Motor neuron (in vitro differentiated cells): ENCODE measurements around the gene ASNSD1. TPM values are rescaled to one million over a fixed set of nuclear protein-coding genes. Genes with fewer than 3 reads are reported as not detected.
"Not testable (repeated sequence)": the region's sequence is repeated elsewhere in the genome, so short reads cannot be mapped to it uniquely, and the experiment has no call there.

Experiments
- ATAC-seq, 8 experiments: fragments of 200-7000 bp; cut with Tn5 transposase; replicated peaks in 6 of 8; 2 replicates each; pipeline ENCODE4 v1.8.0; 2021; ENCODE audit warnings: mild to moderate bottlenecking in 8 of 8, moderate library complexity in 8 of 8
- H3K27ac ChIP-seq, 2 donors: fragments of 250-450 bp; sonication (Bioruptor Pico); 2 replicates each; pipeline ENCODE4 v1.9.0; 2021; ENCODE audit warnings: antibody characterized with exemption in 2 of 2, mild to moderate bottlenecking in 2 of 2, moderate library complexity in 1 of 2
- H3K4me1 ChIP-seq, 2 donors: fragments of 250-450 bp; sonication (Bioruptor Pico); replicated peaks in 1 of 2; 2 replicates each; pipeline ENCODE4 v1.6.1; 2021; ENCODE audit warnings: antibody characterized with exemption in 2 of 2, mild to moderate bottlenecking in 2 of 2, moderate library complexity in 1 of 2
- H3K4me3 ChIP-seq, 5 donors: fragments of 250-450 bp; sonication (Bioruptor Pico); 2 replicates each; pipeline ENCODE4 v1.9.0; 2021; ENCODE audit warnings: antibody characterized with exemption in 5 of 5, mild to moderate bottlenecking in 5 of 5, moderate library complexity in 4 of 5
- WGBS, 10 experiments: fragments of 450-650 bp; shearing (Covaris generic); methylation state at CpG; one replicate each; pipeline ENCODE4 v1.0.0; 2022; 5-methylcytosine and 5-hydroxymethylcytosine counted together
- in situ Hi-C, 9 experiments: fragments of 400-800 bp; cut with MboI; loops; one replicate each; pipeline ENCODE4 v1.15.0; 2021; ENCODE audit warnings: low sequenced_read_pairs in 9 of 9, low pct_unique_long_range_greater_than_20kb in 2 of 9; ENCODE audit not compliant: unreplicated experiment in 9 of 9
- total RNA-seq, 8 experiments: library from RNA; unstranded; fragments of 300-600 nt; gene quantifications; 2 replicates each; pipeline versions ENCODE4 v1.2.3 to v1.2.4, GENCODE V29; 2022

The ASNSD1 gene
- total RNA-seq, 8 experiments from 2014 or later: 36.5 to 63.7 (median 50.0) TPM

- in situ Hi-C loops: no loop called here
- Histone ChIP-seq H3K27ac (no peak overlapping the region), H3K4me3 (no peak overlapping the region), H3K4me1 (peaks cover 6% of the 10 kb centered on the region in 2 donors)
- WGBS, 10 experiments: 71 to 100% (median 100%) methylated on average over 1 to 3 of the region's 5 CpGs; no CpG with 5 or more reads in 3 of the 10 experiments
- ATAC-seq: no peak
Observed at GRCh38 chr2:189657867-189658266, 3.4 kb upstream of the ASNSD1 start.

DNA sequence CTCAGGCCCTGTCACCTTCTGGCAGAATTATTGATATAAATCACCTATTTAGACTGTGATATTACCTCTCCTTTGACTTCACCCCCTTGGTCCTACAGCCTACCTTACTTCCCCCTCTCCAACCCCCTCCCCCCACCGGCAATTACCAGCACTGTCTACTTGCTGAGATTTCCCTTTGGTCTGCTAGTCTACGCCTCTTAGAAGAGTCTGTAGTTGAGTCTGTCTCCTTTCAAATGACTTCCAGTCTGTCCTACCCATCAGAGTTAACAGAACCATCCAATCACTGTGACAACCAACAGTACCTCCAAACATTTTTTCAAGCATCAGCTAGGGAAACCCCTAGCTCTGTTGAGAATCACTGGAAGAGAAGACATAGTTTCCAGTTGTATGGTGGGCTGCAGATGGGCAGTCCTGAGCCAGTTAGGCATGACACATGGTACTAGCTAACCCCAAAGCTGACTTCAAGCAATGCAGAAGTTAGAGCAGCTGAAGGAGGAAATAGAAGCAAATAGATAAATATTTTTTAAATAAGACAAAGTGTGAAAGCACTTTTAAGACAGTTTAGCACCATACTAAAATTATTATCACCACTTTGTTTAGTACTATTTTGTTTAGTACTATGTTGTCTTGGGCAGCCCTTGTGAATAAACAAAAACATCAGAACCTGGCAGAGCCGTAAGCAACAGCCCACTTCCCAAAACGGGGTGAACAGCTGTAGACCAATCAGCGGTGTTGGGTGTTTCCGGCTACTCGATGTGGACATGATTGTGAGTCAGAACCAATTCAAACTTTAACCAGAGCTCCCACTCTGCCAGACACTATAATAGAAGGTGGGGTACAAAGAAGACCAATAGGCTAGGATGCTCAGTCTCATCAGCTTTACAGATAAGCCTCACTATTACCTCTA lies 2.7 kb upstream of the ASNSD1 start:
- no peak overlapping the region for H3K27ac ChIP-seq
- peak in 2 of 8 experiments; percentile 16 to 26 for ATAC-seq
- 6 to 100% (median 70%) methylated on average over 1 to 5 of the region's 7 CpGs; no CpG with 5 or more reads in 3 of the 10 experiments for WGBS, 10 experiments
- no peak overlapping the region for H3K4me3 ChIP-seq
- H3K4me1 ChIP-seq: peaks cover 11 to 13% of the 10 kb centered on the region in 2 donors
- in situ Hi-C loops: no loop called here

DNA sequence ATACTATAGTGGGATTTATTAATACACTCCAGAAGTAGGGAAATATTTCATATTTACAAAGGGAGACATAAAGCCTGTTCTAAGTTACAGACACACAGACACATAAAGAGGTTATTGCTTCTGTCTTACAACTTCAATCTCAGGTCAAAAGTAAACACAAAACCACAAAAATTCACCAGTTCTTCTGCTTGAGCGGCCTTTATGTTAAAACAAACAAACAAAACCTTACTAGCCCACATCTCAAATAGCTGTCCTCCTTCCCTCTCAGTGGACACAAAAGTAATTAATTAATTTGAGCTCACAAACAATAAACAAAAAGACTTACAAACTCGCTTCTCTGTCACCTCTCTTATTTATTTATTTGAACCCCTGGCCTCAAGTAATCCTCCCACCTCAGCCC lies 1.5 kb upstream of the ASNSD1 start:
- in situ Hi-C loops: no loop called here
- no peak for ATAC-seq
- peaks cover 11 to 18% of the 10 kb centered on the region in 2 donors for H3K4me1 ChIP-seq

GRCh38 chr2:189660803-189661147 lies 484 bp upstream of the ASNSD1 start:
- H3K4me3 ChIP-seq: no peak overlapping the region
- in situ Hi-C loops: no loop called here
- no peak overlapping the region for H3K27ac ChIP-seq
- no peak for ATAC-seq
- WGBS, 10 experiments: 0 to 83% (median 14%) methylated on average over 1 to 4 of the region's 4 CpGs; no CpG with 5 or more reads in 1 of the 10 experiments
- H3K4me1 ChIP-seq: peaks cover 11 to 18% of the 10 kb centered on the region in 2 donors

More for the DNA sequence above, 1.5 kb upstream of the ASNSD1 start:
- Histone ChIP-seq H3K27ac (no peak overlapping the region), H3K4me3 (no peak overlapping the region)
- 6 to 80% (median 43%) methylated on average over 1 to 2 of the region's 2 CpGs; no CpG with 5 or more reads in 4 of the 10 experiments for whole genome bisulfite sequencing, 10 experiments

DNA sequence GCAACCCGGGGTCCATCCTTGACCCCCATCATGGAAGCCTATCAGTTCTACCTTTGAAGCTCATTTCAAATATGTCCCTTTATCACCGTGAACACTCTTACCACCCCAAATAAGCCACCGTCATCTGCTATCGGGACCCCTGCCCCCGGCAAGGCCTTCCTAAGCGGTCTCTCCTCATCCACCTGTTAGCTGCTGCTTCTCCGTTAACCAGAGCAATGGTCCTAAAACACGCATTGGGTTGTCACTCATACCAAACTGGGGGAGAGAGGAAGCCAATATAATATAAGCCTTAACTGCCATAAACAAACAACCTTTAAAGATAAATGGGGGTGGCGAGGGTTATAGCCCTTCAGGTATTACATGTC lies 680 bp downstream of the ASNSD1 start:
- ATAC-seq: no peak

DNA sequence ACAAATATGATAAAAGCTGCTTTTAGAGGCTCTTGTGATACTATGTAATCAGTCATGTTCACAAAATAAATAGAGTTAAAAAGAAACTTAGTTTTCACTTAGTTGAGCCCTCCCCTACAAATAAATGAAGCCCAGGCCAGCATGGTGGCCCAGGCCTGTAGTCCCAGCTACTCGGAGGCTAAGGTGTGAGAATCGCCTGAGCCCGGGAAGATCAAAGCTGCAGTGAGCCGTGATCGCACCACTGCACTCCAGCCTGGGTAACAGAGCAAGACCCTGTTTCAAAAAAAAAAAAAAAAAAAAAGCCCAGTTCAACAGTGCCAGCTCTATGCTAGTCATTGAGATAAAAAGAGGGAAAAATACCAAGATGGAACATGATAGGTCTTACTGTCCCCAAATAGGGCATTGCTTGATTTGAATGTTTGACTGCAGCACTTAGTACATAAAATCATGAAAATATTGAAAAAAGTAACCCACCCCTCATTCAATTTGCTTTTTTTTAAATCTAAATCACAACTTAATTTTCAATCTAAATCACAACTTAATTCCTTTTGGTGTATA lies 1.5 kb downstream of the ASNSD1 start:
- ATAC-seq: no peak
- in situ Hi-C loops: no loop called here
- no peak overlapping the region for H3K27ac ChIP-seq

More for the DNA sequence above, 680 bp downstream of the ASNSD1 start:
- Histone ChIP-seq H3K27ac (no peak overlapping the region), H3K4me3 (peak overlapping the region; percentile 66 to 87 (median 76)), H3K4me1 (peaks cover 11 to 18% of the 10 kb centered on the region in 2 donors)
- 0 to 14% (median 1%) methylated on average over 1 to 8 of the region's 9 CpGs for WGBS, 10 experiments
- in situ Hi-C loops: no loop called here

GRCh38 chr2:189663319-189663718 lies 2.1 kb downstream of the ASNSD1 start:
- H3K4me1 ChIP-seq: peaks cover 11 to 18% of the 10 kb centered on the region in 2 donors
- 83 to 100% (median 100%) methylated on average over 1 to 11 of the region's 12 CpGs; no CpG with 5 or more reads in 2 of the 10 experiments for WGBS, 10 experiments
- in situ Hi-C loops, H3K27ac ChIP-seq, ATAC-seq, H3K4me3 ChIP-seq: not testable (repeated sequence)

More for the DNA sequence above, 1.5 kb downstream of the ASNSD1 start:
- H3K4me3 ChIP-seq: peak overlapping the region; percentile 66 to 87 (median 76)
- 20 to 100% (median 69%) methylated on average over 1 to 5 of the region's 5 CpGs for WGBS, 10 experiments
- peaks cover 11 to 18% of the 10 kb centered on the region in 2 donors for H3K4me1 ChIP-seq

GRCh38 chr2:189669913-189670312 lies 8.7 kb downstream of the ASNSD1 start:
- ATAC-seq: no peak
- Histone ChIP-seq H3K4me1 (no peaks in the 10 kb centered on the region), H3K4me3 (no peak overlapping the region), H3K27ac (no peak overlapping the region)
- WGBS, 10 experiments: 90 to 100% (median 100%) methylated on average over 1 to 5 of the region's 5 CpGs; no CpG with 5 or more reads in 3 of the 10 experiments
- in situ Hi-C loops: no loop called here

DNA sequence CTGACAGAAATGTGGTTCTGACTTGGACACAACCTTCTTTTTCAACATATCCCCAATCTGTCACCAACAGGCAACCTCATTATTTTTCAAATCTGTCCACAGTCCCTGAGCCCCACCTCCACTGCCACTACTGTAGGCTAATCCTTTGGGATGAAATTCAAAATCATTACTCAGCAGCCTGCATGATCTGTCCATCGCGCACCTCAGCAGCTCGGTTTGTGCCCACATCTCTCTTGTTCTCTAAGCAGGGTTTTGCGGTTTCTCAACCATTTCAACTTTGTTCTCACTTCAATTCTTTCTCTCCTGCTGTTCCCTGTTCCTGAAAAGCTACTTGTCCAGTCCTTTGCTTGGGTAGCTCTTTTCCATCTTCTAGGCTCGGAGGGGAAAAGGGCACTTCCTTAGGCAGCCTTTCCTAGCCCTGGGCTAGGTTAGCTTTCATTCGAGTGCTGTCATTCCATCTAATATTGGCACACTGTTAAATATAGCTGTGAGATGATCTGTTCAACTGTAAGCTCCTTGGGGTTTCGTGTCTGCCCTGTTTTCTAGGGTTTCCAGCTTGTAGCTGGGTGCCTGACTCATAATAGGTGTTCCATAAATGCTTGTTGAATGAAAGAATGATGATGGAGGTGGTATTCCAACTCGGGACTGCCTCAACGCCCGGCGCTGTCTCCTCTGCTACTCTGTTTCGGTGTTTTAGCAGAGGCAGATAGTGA lies 12.6 kb downstream of the ASNSD1 start:
- no peak overlapping the region for H3K27ac ChIP-seq
- peak in 2 of 8 experiments; percentile 9 to 15 for ATAC-seq
- no peaks in the 10 kb centered on the region for H3K4me1 ChIP-seq
- in situ Hi-C loops: no loop called here
- WGBS, 10 experiments: 53 to 100% (median 77%) methylated on average over 1 to 11 of the region's 12 CpGs
- H3K4me3 ChIP-seq: peak overlapping the region; percentile 25 to 44 (median 36)

DNA sequence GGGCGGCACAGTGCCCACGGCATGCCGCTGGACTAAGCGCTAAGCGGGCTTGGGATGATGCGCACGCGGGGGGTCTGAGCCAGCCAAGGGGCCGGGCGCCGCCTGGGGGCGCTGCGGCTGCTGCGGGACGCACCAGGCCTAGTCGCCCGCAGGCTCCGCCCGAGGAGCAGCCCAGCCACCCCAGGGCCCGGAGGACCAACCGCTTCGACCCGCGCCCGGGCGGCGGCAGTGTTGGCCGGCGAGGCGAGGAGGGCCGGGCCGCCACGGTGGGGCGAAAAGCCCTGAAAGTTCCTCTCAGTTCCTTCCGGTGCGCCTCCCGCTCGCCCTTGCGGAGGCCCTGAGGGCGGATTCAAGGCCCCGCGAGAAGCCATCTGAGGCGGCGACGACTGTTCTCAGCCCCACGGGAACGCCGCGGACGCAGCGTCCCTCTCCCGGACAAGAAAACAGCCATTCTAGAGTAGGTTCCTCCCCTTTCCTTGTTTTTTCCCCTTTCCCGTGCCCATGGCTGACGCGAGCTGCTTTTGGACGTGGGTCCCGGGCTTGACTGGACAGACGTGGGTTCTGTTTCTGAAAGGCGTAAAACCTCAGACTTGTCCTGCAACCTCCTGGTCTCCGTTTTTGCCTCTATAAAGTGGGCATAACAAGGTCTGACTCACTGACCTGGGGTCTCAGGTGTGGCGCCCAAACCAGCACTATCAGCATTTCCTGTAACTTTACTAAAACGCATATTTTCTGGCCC lies 13.3 kb downstream of the ASNSD1 start, which contains the start of gene ANKAR:
Gene ANKAR, plus strand, starts transcription at position 297 of the 739 bp plus-strand sequence. CDS start 1,821 bp downstream, outside the sequence.
- H3K27ac ChIP-seq: peak within 1 kb of the TSS; percentile 23 to 63
- peak; percentile 93 to 99 (median 99) for ATAC-seq
- H3K4me1 ChIP-seq: no peaks in the 10 kb centered on the region
- peak within 1 kb of the TSS; percentile 25 to 44 (median 36) for H3K4me3 ChIP-seq
- in situ Hi-C loops: no loop called here
- WGBS, 10 experiments: 0 to 55% (median 27%) methylated on average over 4 to 32 of the region's 62 CpGs; no CpG with 5 or more reads in 4 of the 10 experiments

- WGBS, 10 experiments: 47 to 100% (median 98%) methylated on average over 1 to 4 of the region's 4 CpGs; no CpG with 5 or more reads in 1 of the 10 experiments
- in situ Hi-C loops: no loop called here
- ATAC-seq: no peak
Observed at GRCh38 chr2:189676471-189676870, 15.2 kb downstream of the ASNSD1 start.

DNA sequence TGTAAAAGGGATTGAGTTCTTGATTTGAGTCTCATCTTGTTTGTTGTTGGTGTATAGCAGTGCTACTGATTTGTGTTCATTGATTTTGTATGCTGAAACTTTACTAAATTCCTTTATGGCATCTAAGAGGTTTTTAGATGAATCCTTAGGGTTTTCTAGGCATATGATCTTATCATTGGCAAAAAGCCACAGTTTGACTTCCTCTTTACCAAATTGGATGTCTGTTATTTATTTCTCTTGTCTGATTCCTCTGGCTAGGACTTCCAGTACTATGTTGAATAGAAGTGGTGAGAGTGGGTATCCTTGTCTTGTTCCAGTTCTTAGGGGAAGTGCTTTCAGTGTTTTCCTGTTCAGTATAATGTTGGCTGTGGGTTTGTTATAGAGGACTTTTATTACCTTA lies 18.0 kb downstream of the ASNSD1 start:
- in situ Hi-C loops: no loop called here
- ATAC-seq: no peak
- no peak overlapping the region for H3K27ac ChIP-seq
- no peak overlapping the region for H3K4me3 ChIP-seq
- H3K4me1 ChIP-seq: no peaks in the 10 kb centered on the region

More at GRCh38 chr2:189676471-189676870, 15.2 kb downstream of the ASNSD1 start:
- Histone ChIP-seq H3K27ac (no peak overlapping the region), H3K4me1 (no peaks in the 10 kb centered on the region), H3K4me3 (no peak overlapping the region)
